Trophoblast cell (in vitro differentiated cells and primary cell): ENCODE data around the gene GPR142.

Experiments
- DNase-seq, 2 donors: peaks; one replicate each; pipeline ENCODE4 v3.0.0-alpha.2; 2016
- H2AFZ ChIP-seq: 2 replicates; pipeline ENCODE4 v1.6.1; 2013; ENCODE audit warnings: low read length, moderate library complexity, mild to moderate bottlenecking; ENCODE audit not compliant: insufficient read depth, poor library complexity
- H2AK5ac ChIP-seq: 2 replicates; pipeline ENCODE4 v1.6.1; 2013; ENCODE audit warnings: mild to moderate bottlenecking, low read length
- H2BK120ac ChIP-seq: 2 replicates; pipeline ENCODE4 v1.6.1; 2013; ENCODE audit warnings: low read length, mild to moderate bottlenecking, moderate library complexity; ENCODE audit not compliant: insufficient read depth, poor library complexity
- H2BK12ac ChIP-seq: 2 replicates; pipeline ENCODE4 v1.6.1; 2013; ENCODE audit warnings: mild to moderate bottlenecking, low read length, moderate library complexity
- H2BK5ac ChIP-seq: 2 replicates; pipeline ENCODE4 v1.6.1; 2013; ENCODE audit warnings: low read length, low read depth, moderate library complexity, mild to moderate bottlenecking; ENCODE audit not compliant: poor library complexity
- H3K14ac ChIP-seq: 2 replicates; pipeline ENCODE4 v1.6.1; 2013; ENCODE audit warnings: mild to moderate bottlenecking, low read length
- H3K18ac ChIP-seq: 2 replicates; pipeline ENCODE4 v1.6.1; 2013; ENCODE audit warnings: mild to moderate bottlenecking, low read length
- H3K23ac ChIP-seq: 2 replicates; pipeline ENCODE4 v1.6.1; 2013; ENCODE audit warnings: low read length
- H3K27ac ChIP-seq: 2 replicates; pipeline ENCODE4 v1.5.1; 2013; ENCODE audit warnings: low read depth, mild to moderate bottlenecking, inconsistent platforms, low read length, moderate library complexity
- H3K27me3 ChIP-seq: 2 replicates; pipeline ENCODE4 v1.6.1; 2013; ENCODE audit warnings: inconsistent platforms, mild to moderate bottlenecking, low read length, moderate library complexity; ENCODE audit not compliant: insufficient read depth
- H3K36me3 ChIP-seq, 2 experiments: 1 replicate in 1 of 2; 2 replicates in 1 of 2; pipeline ENCODE4 v1.6.1; 2013; ENCODE audit warnings: low read length in 2 of 2, mild to moderate bottlenecking in 2 of 2, moderate library complexity in 1 of 2; ENCODE audit not compliant: insufficient read depth in 2 of 2, control insufficient read depth in 1 of 2
- H3K4ac ChIP-seq: 2 replicates; pipeline ENCODE4 v1.6.1; 2013; ENCODE audit warnings: low read depth, mild to moderate bottlenecking, low read length, moderate library complexity
- H3K4me1 ChIP-seq, 2 experiments: 1 replicate in 1 of 2; 2 replicates in 1 of 2; pipeline ENCODE4 v1.6.1; 2013; ENCODE audit warnings: low read length in 2 of 2, mild to moderate bottlenecking in 2 of 2, moderate library complexity in 1 of 2; ENCODE audit not compliant: insufficient read depth in 2 of 2, control insufficient read depth in 1 of 2
- H3K4me2 ChIP-seq: 2 replicates; pipeline ENCODE4 v1.6.1; 2013; ENCODE audit warnings: inconsistent platforms, mild to moderate bottlenecking, low read length, moderate library complexity
- H3K4me3 ChIP-seq: 2 replicates; pipeline ENCODE4 v1.5.1; 2013; ENCODE audit warnings: mild to moderate bottlenecking, low read depth, low read length, inconsistent platforms
- H3K79me1 ChIP-seq: one replicate; pipeline ENCODE4 v1.6.1; 2013; ENCODE audit warnings: low read length
- H3K79me2 ChIP-seq: 2 replicates; pipeline ENCODE4 v1.6.1; 2013; ENCODE audit warnings: low read length, mild to moderate bottlenecking; ENCODE audit not compliant: control insufficient read depth, insufficient read depth, poor library complexity
- H3K9ac ChIP-seq: 2 replicates; pipeline ENCODE4 v1.6.1; 2013; ENCODE audit warnings: mild to moderate bottlenecking, low read length
- H3K9me3 ChIP-seq: 2 replicates; pipeline ENCODE4 v1.6.1; 2013; ENCODE audit warnings: low read depth, mild to moderate bottlenecking, control low read depth, inconsistent platforms, low read length; ENCODE audit not compliant: insufficient read depth
- H4K12ac ChIP-seq: 2 replicates; pipeline ENCODE4 v1.6.1; 2013; ENCODE audit warnings: low read depth, mild to moderate bottlenecking, low read length, moderate library complexity
- H4K8ac ChIP-seq: 2 replicates; pipeline ENCODE4 v1.6.1; 2013; ENCODE audit warnings: low read depth, mild to moderate bottlenecking, low read length, moderate library complexity
- H4K91ac ChIP-seq: one replicate; pipeline ENCODE4 v1.6.1; 2013; ENCODE audit warnings: low read depth, mild to moderate bottlenecking, low read length, moderate library complexity
- WGBS: extraction: QIAGEN DNeasy Blood & Tissue Kit; methylation state at CpG from one replicate; pipeline ENCODE4 v1.1.7; 2013; ENCODE audit warnings: missing lambda C conversion rate; ENCODE audit not compliant: insufficient read length, insufficient coverage; ENCODE audit errors: extremely low coverage; 5-methylcytosine and 5-hydroxymethylcytosine counted together

GPR142 gene

DNA sequence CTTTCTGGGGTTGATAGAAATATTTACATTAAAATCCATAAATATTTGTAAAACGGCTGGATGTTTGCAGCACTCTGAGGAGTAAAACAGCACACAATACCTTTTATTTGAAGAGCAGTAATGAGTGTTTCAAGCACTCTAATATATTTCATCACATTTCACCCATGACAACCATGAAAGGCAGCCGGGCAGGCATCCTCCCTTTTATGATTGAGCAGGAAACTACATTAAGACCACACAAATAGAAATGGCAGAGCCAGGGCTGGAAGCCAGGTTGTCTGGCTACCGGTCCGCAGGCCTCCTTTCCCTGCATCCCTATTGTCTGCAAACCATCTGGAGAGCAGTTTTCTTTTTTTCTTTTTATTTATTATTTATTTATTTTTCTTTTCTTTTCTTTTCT is 41.5 kb downstream of the GPR142 start:
- H3K79me1 ChIP-seq = peaks cover 2% of the 10 kb centered on the region
- no peak for DNase-seq
- H3K4me3 ChIP-seq = no peak overlapping the region
- H3K79me2 ChIP-seq = no peaks in the 10 kb centered on the region
- H3K36me3 ChIP-seq = no peaks in the 10 kb centered on the region
- H3K14ac ChIP-seq = no peak overlapping the region
- H3K18ac ChIP-seq = no peak overlapping the region
- no peak overlapping the region for H2AK5ac ChIP-seq
- H3K4me2 ChIP-seq = no peak overlapping the region
- no peaks in the 10 kb centered on the region for H3K9me3 ChIP-seq
- H4K8ac ChIP-seq = no peak overlapping the region
- H3K9ac ChIP-seq = no peak overlapping the region
- H3K27ac ChIP-seq = no peak overlapping the region
- no peak overlapping the region for H4K12ac ChIP-seq
- H2BK12ac ChIP-seq = no peak overlapping the region
- H2BK5ac ChIP-seq = no peak overlapping the region
- peaks cover 12 to 13% of the 10 kb centered on the region in 2 experiments for H3K4me1 ChIP-seq
- H3K4ac ChIP-seq = no peak overlapping the region
- no CpG with 5 or more reads among the region's 4 CpGs for WGBS
- H2BK120ac ChIP-seq = no peak overlapping the region
- H3K27me3 ChIP-seq = no peaks in the 10 kb centered on the region
- no peak overlapping the region for H4K91ac ChIP-seq
- H3K23ac ChIP-seq = no peak overlapping the region
- H2AFZ ChIP-seq = no peak overlapping the region

GRCh38 chr17:74410001-74410443 is 42.7 kb downstream of the GPR142 start:
- Histone ChIP-seq H3K4me2 (no peak overlapping the region), H3K4me3 (no peak overlapping the region), H3K4me1 (peaks cover 1 to 4% of the 10 kb centered on the region in 2 experiments), H3K4ac (no peak overlapping the region), H4K12ac (no peak overlapping the region), H3K9me3 (no peaks in the 10 kb centered on the region), H3K18ac (no peak overlapping the region), H2BK12ac (no peak overlapping the region), H3K23ac (no peak overlapping the region), H3K79me1 (no peaks in the 10 kb centered on the region), H4K8ac (no peak overlapping the region), H3K79me2 (no peaks in the 10 kb centered on the region), H3K14ac (no peak overlapping the region), H3K27ac (no peak overlapping the region), H2BK120ac (no peak overlapping the region), H2AK5ac (no peak overlapping the region), H3K36me3 (no peaks in the 10 kb centered on the region), H3K27me3 (no peaks in the 10 kb centered on the region), H2BK5ac (no peak overlapping the region), H3K9ac (no peak overlapping the region), H2AFZ (no peak overlapping the region), H4K91ac (no peak overlapping the region)
- DNase-seq = no peak
- no CpG with 5 or more reads among the region's 4 CpGs for whole genome bisulfite sequencing

DNA sequence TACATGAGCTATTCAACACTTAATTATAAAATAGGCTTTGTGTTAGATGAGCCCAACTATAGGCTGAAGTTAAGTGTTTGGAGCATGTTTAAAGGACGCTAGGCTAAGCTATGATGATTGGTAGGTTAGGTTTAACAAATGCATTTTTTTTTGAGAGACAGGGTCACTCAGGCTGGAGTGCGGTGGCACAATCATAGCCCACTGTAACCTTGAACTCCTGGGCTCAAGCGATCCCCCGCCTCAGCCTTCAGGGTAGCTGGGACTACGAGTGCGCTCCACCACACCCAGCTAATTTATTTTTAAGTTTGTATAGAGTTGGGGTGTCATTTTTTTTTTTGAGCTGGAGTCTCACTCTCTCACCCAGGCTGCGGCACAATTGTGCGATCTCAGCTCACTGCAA is 45.3 kb downstream of the GPR142 start:
- H4K12ac ChIP-seq = no peak overlapping the region
- no peak overlapping the region for H3K4me2 ChIP-seq
- H2AK5ac ChIP-seq = no peak overlapping the region
- H3K23ac ChIP-seq = no peak overlapping the region
- no peaks in the 10 kb centered on the region for H3K36me3 ChIP-seq
- H3K27me3 ChIP-seq = no peaks in the 10 kb centered on the region
- H3K9ac ChIP-seq = no peak overlapping the region
- no peaks in the 10 kb centered on the region for H3K9me3 ChIP-seq
- H4K91ac ChIP-seq = no peak overlapping the region
- no peak overlapping the region for H2BK5ac ChIP-seq
- H2BK12ac ChIP-seq = no peak overlapping the region
- H3K18ac ChIP-seq = no peak overlapping the region
- H3K14ac ChIP-seq = no peak overlapping the region
- H2AFZ ChIP-seq = no peak overlapping the region
- WGBS = no CpG with 5 or more reads among the region's 8 CpGs
- DNase-seq = no peak
- no peak overlapping the region for H2BK120ac ChIP-seq
- H4K8ac ChIP-seq = no peak overlapping the region
- H3K4me1 ChIP-seq = peaks cover 5 to 6% of the 10 kb centered on the region in 2 experiments
- H3K79me2 ChIP-seq = no peaks in the 10 kb centered on the region
- H3K27ac ChIP-seq = no peak overlapping the region
- no peaks in the 10 kb centered on the region for H3K79me1 ChIP-seq
- H3K4ac ChIP-seq = no peak overlapping the region
- no peak overlapping the region for H3K4me3 ChIP-seq

DNA sequence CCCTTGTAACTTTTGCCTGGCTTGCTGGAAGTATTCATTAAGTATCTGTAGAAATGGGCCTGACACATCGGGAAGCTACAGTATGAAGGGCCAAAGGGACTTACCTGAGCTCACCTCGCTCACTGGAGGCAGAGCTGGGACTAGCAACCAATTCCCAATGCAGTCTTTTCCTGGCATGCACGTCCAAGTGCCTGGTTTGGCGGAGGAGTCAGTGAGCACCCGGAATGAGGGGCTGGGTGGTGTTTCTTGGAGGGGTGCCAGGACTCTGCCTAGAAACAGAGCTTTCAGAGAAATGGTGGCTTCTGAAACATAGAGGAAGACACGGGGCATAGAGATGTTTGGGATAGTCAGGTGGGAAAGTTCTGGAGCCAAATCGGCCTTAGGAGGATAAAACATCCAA is 46.2 kb downstream of the GPR142 start:
- no peak overlapping the region for H2AFZ ChIP-seq
- H3K18ac ChIP-seq = no peak overlapping the region
- peaks cover 9% of the 10 kb centered on the region in 2 experiments for H3K4me1 ChIP-seq
- no peaks in the 10 kb centered on the region for H3K9me3 ChIP-seq
- H4K12ac ChIP-seq = no peak overlapping the region
- no peaks in the 10 kb centered on the region for H3K36me3 ChIP-seq
- no peaks in the 10 kb centered on the region for H3K27me3 ChIP-seq
- no peak overlapping the region for H3K9ac ChIP-seq
- no peak overlapping the region for H3K23ac ChIP-seq
- H2BK12ac ChIP-seq = no peak overlapping the region
- no peak overlapping the region for H3K27ac ChIP-seq
- no peak overlapping the region for H4K8ac ChIP-seq
- no peak overlapping the region for H3K4me3 ChIP-seq
- H3K4me2 ChIP-seq = no peak overlapping the region
- H3K79me2 ChIP-seq = no peaks in the 10 kb centered on the region
- DNase-seq = no peak
- no peak overlapping the region for H2BK5ac ChIP-seq
- WGBS = no CpG with 5 or more reads among the region's 7 CpGs
- H3K14ac ChIP-seq = no peak overlapping the region
- no peaks in the 10 kb centered on the region for H3K79me1 ChIP-seq
- no peak overlapping the region for H3K4ac ChIP-seq
- no peak overlapping the region for H4K91ac ChIP-seq
- H2AK5ac ChIP-seq = no peak overlapping the region
- H2BK120ac ChIP-seq = no peak overlapping the region
